Measurements from ENCODE around the gene CPT1B.
A peak's percentile ranks its signal among the peaks of the same experiment; 100 is the strongest.

Gene CPT1B

GRCh38 chr22:50585781-50586180 is 7.6 kb upstream of the CPT1B start:
- DNase-seq (ENCODE audit: low read depth) = no peak

GRCh38 chr22:50585238-50585637 is 7.0 kb upstream of the CPT1B start:
- DNase-seq (ENCODE audit: low read depth) = no peak

- DNase-seq (ENCODE audit: low read depth) = no peak
Observed at GRCh38 chr22:50584106-50585096, 6.2 kb upstream of the CPT1B start.

- no peak for DNase-seq (ENCODE audit: low read depth)
Observed at GRCh38 chr22:50583294-50583861, 5.2 kb upstream of the CPT1B start.

GRCh38 chr22:50582493-50583293 is 4.5 kb upstream of the CPT1B start, which contains the start of gene CHKB:
Gene CHKB, minus strand, starts transcription at chr22:50582849. Its CDS starts 68 bp downstream, at chr22:50582781.
- peak; percentile 96 for DNase-seq (ENCODE audit: low read depth)

- no peak for DNase-seq (ENCODE audit: low read depth)
Observed at GRCh38 chr22:50581950-50582492, 3.8 kb upstream of the CPT1B start.

- DNase-seq (ENCODE audit: low read depth) = no peak
Observed at GRCh38 chr22:50581031-50581949, 3.1 kb upstream of the CPT1B start.

GRCh38 chr22:50579752-50580151 is 1.5 kb upstream of the CPT1B start:
- no peak for DNase-seq (ENCODE audit: low read depth)

GRCh38 chr22:50578776-50579310 is 616 bp upstream of the CPT1B start:
- no peak for DNase-seq (ENCODE audit: low read depth)

- no peak for DNase-seq (ENCODE audit: low read depth)
Observed at GRCh38 chr22:50577697-50577986, 585 bp downstream of the CPT1B start.

- no peak for DNase-seq (ENCODE audit: low read depth)
Observed at GRCh38 chr22:50576806-50577696, 1.2 kb downstream of the CPT1B start.

GRCh38 chr22:50576070-50576469 is 2.2 kb downstream of the CPT1B start:
- no peak for DNase-seq (ENCODE audit: low read depth)

- DNase-seq (ENCODE audit: low read depth) = no peak
Observed at GRCh38 chr22:50575426-50575941, 2.7 kb downstream of the CPT1B start.

GRCh38 chr22:50574383-50574755 is 3.9 kb downstream of the CPT1B start:
- DNase-seq (ENCODE audit: low read depth) = no peak

GRCh38 chr22:50573491-50574382 is 4.5 kb downstream of the CPT1B start:
- DNase-seq (ENCODE audit: low read depth) = no peak

GRCh38 chr22:50572965-50573364 is 5.3 kb downstream of the CPT1B start:
- DNase-seq (ENCODE audit: low read depth) = no peak

GRCh38 chr22:50571264-50572175 is 6.7 kb downstream of the CPT1B start:
- no peak for DNase-seq (ENCODE audit: low read depth)

GRCh38 chr22:50570861-50571260 is 7.4 kb downstream of the CPT1B start:
- DNase-seq (ENCODE audit: low read depth) = no peak
